Progenitor cell of endocrine pancreas (in vitro differentiated cells): Measurements from ENCODE around the gene SLC25A21. TPM values are rescaled to one million over a fixed set of nuclear protein-coding genes. Genes with fewer than 3 reads are reported as not detected.

Experiments used
- DNase-seq: peaks from one replicate; pipeline ENCODE4 v3.0.0; 2021; ENCODE audit warnings: low spot score; ENCODE audit not compliant: unreplicated experiment
- H3K27ac Mint-ChIP-seq: 2 replicates; pipeline ENCODE4 v1.8.0; 2021; ENCODE audit warnings: mild to moderate bottlenecking, moderate library complexity, mixed read lengths
- H3K27me3 Mint-ChIP-seq: 2 replicates; pipeline ENCODE4 v1.8.0; 2021; ENCODE audit warnings: mixed read lengths
- H3K36me3 Mint-ChIP-seq: 2 replicates; pipeline ENCODE4 v1.8.0; 2022; ENCODE audit warnings: mixed read lengths; ENCODE audit not compliant: insufficient read depth
- H3K4me1 Mint-ChIP-seq: 2 replicates; pipeline ENCODE4 v1.8.0; 2021; ENCODE audit warnings: low read depth, mixed read lengths
- H3K4me3 Mint-ChIP-seq: 2 replicates; pipeline ENCODE4 v1.8.0; 2021; ENCODE audit warnings: low read depth, mild to moderate bottlenecking, moderate library complexity, mixed read lengths
- H3K9me3 Mint-ChIP-seq: 2 replicates; pipeline ENCODE4 v1.8.0; 2021; ENCODE audit warnings: low read depth, mixed read lengths
- CTCF ChIP-seq: fragments of 200-600 bp; sonication (generic); IDR thresholded peaks from one replicate; pipeline ENCODE4 v1.5.0; 2021; ENCODE audit warnings: antibody characterized with exemption, mild to moderate bottlenecking; ENCODE audit not compliant: unreplicated experiment
- total RNA-seq: library from RNA; stranded (reverse); gene quantifications from 2 replicates; pipeline ENCODE4 v1.2.1, GENCODE V29; 2021

SLC25A21 gene
- total RNA-seq, 1 donor from 2014 or later = 2.5 TPM

- no peaks in the 10 kb centered on the region for H3K9me3 Mint-ChIP-seq
- no peak overlapping the region for H3K4me3 Mint-ChIP-seq
- DNase-seq = no peak
- peaks cover 1% of the 10 kb centered on the region for H3K4me1 Mint-ChIP-seq
- no peak overlapping the region for H3K27ac Mint-ChIP-seq
- H3K27me3 Mint-ChIP-seq = peaks cover 70% of the 10 kb centered on the region
- H3K36me3 Mint-ChIP-seq = no peaks in the 10 kb centered on the region
- TF ChIP-seq CTCF = no peak
Measured at GRCh38 chr14:36820901-36821300, 351.5 kb downstream of the SLC25A21 start.

GRCh38 chr14:36820111-36820709 is 352.2 kb downstream of the SLC25A21 start:
- DNase-seq = no peak
- no peak for TF ChIP-seq CTCF
- Mint-ChIP-seq H3K9me3 (no peaks in the 10 kb centered on the region), H3K27ac (no peak overlapping the region), H3K36me3 (no peaks in the 10 kb centered on the region), H3K4me3 (no peak overlapping the region), H3K27me3 (peaks cover 73% of the 10 kb centered on the region), H3K4me1 (peaks cover 1% of the 10 kb centered on the region)

- DNase-seq = no peak
- TF ChIP-seq CTCF = no peak
- Mint-ChIP-seq H3K36me3 (no peaks in the 10 kb centered on the region), H3K27me3 (peaks cover 68% of the 10 kb centered on the region), H3K9me3 (no peaks in the 10 kb centered on the region), H3K4me3 (no peak overlapping the region), H3K27ac (no peak overlapping the region), H3K4me1 (peaks cover 1% of the 10 kb centered on the region)
Measured at GRCh38 chr14:36818794-36819384, 353.5 kb downstream of the SLC25A21 start.

GRCh38 chr14:36818246-36818645 is 354.2 kb downstream of the SLC25A21 start:
- H3K27me3 Mint-ChIP-seq = peaks cover 62% of the 10 kb centered on the region
- H3K27ac Mint-ChIP-seq = no peak overlapping the region
- no peak overlapping the region for H3K4me3 Mint-ChIP-seq
- peaks cover 1% of the 10 kb centered on the region for H3K4me1 Mint-ChIP-seq
- no peaks in the 10 kb centered on the region for H3K36me3 Mint-ChIP-seq
- no peaks in the 10 kb centered on the region for H3K9me3 Mint-ChIP-seq
- DNase-seq = no peak
- no peak for TF ChIP-seq CTCF

- Mint-ChIP-seq H3K9me3 (no peaks in the 10 kb centered on the region), H3K36me3 (no peaks in the 10 kb centered on the region), H3K4me1 (peaks cover 1% of the 10 kb centered on the region), H3K27ac (no peak overlapping the region), H3K27me3 (peaks cover 59% of the 10 kb centered on the region), H3K4me3 (no peak overlapping the region)
- no peak for TF ChIP-seq CTCF
- no peak for DNase-seq
Measured at GRCh38 chr14:36817071-36817930, 355.1 kb downstream of the SLC25A21 start.
